ENCODE measurements around the gene SLC5A11. TPM values are rescaled to one million over a fixed set of nuclear protein-coding genes. Genes with fewer than 3 reads are reported as not detected.
"Not testable (repeated sequence)": the region's sequence is repeated elsewhere in the genome, so short reads cannot be mapped to it uniquely, and the experiment has no call there.

The SLC5A11 gene
- total and polyA plus RNA-seq, 5 donors, result 0.02 TPM; not detected in 4

DNA sequence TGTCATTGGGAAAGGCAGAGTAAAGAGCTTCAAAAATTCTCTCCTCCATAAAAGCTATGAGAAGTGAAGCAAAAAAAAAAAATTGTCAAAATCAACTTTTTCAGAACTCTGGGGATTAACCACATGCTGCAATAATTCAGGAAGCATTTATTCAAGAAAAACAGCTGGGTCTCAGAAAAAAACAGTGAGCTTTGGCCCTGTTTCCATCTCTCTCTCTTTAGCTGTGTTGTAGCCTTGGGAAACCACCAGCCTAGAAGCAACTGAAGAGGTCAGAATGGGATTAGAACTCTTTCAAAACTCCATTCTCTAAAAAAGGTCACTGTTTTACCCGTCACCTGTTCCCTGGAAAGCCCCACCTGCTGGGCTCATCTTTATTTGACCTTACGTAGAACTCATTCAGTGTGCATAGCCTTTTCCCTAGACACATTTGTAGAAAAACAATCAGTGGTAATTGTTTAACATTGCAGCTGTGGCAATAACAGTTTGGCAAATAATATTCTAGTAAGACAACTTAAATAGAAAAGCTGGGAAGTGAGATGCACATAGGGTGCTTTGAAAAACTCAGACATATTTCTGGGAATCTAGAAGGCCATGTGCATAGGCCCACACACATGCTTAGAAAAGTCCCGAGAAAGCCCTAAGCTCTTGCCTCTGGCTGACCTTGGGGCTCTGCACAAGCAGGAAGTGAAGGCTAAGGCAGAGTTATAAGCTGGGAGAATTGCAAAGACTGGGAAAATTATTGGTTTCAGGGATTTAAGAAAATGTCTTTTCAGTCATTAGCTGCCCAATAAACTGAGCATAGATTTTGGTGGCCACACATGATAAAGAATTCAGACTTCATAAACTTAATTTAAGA lies 18.0 kb downstream of the SLC5A11 start:
- 86% methylated on average over 3 of the region's 3 CpGs for WGBS
- Histone ChIP-seq H3K9me3 (ENCODE audit: control insufficient read depth, low read length) (no peaks in the 10 kb centered on the region), H3K4me3 (ENCODE audit: low read length) (no peak overlapping the region), H3K27ac (ENCODE audit: low read length) (no peak overlapping the region), H3K4me1 (ENCODE audit: control insufficient read depth, insufficient read depth, low read length) (no peaks in the 10 kb centered on the region), H3K27me3 (ENCODE audit: control insufficient read depth, insufficient read depth) (no peaks in the 10 kb centered on the region)
- intact Hi-C loops (cut with DNase I), result no loop called here
- DNase-seq (no peak), ATAC-seq (no peak)

DNA sequence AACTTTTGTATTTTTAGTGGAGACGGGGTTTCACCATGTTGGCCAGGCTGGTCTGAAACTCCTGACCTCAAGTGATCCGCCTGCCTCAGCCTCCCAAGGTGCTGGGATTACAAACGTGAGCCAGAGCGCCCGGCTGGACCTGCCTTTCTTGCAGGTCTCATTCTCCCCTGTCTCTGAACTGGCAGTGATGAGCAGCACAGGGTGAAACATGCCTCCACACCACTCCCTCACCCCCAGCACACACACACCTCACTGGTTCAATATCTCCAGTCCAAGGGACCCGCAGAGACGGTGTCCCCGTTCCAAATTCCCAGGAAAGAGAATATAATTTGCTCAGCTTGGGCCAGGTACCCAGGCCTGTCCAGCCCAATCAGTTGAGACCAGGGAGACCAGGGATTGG lies 23.3 kb downstream of the SLC5A11 start:
- no peak overlapping the region for H3K27ac ChIP-seq (ENCODE audit: low read length)
- H3K27me3 ChIP-seq (ENCODE audit: control insufficient read depth, insufficient read depth), result no peaks in the 10 kb centered on the region
- ATAC-seq, result no peak
- H3K4me3 ChIP-seq (ENCODE audit: low read length), result no peak overlapping the region
- DNase-seq, result no peak
- H3K4me1 ChIP-seq (ENCODE audit: control insufficient read depth, insufficient read depth, low read length), result no peaks in the 10 kb centered on the region
- intact Hi-C loops (cut with DNase I), result no loop called here
- WGBS, result 83% methylated on average over 8 of the region's 8 CpGs
- H3K9me3 ChIP-seq (ENCODE audit: control insufficient read depth, low read length), result no peaks in the 10 kb centered on the region

DNA sequence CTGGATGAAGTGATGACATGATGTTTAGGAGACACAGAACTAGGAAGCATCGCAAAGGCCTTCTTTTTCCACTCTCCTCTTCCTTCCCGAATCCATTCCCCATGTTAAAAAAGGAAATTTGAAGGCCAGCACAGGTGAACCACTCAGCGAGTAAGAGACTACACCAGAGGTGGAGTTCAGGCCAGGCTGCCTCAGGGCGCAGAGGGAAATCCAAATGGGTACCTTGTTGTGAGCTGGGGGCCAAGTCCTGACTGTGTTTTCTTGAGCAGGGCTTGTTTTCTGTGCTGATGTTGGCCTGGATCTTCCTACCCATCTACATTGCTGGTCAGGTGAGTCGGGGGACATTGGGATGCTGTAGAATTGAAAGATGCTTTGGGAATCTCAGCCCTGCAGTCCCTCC lies 26.1 kb downstream of the SLC5A11 start:
- ATAC-seq (no peak), DNase-seq (no peak)
- H3K27ac ChIP-seq (ENCODE audit: low read length), result no peak overlapping the region
- no peaks in the 10 kb centered on the region for H3K4me1 ChIP-seq (ENCODE audit: control insufficient read depth, insufficient read depth, low read length)
- no peaks in the 10 kb centered on the region for H3K27me3 ChIP-seq (ENCODE audit: control insufficient read depth, insufficient read depth)
- H3K9me3 ChIP-seq (ENCODE audit: control insufficient read depth, low read length), result no peaks in the 10 kb centered on the region
- intact Hi-C loops (cut with DNase I), result no loop called here
- no peak overlapping the region for H3K4me3 ChIP-seq (ENCODE audit: low read length)
- WGBS, result 94% methylated on average over 5 of the region's 5 CpGs

DNA sequence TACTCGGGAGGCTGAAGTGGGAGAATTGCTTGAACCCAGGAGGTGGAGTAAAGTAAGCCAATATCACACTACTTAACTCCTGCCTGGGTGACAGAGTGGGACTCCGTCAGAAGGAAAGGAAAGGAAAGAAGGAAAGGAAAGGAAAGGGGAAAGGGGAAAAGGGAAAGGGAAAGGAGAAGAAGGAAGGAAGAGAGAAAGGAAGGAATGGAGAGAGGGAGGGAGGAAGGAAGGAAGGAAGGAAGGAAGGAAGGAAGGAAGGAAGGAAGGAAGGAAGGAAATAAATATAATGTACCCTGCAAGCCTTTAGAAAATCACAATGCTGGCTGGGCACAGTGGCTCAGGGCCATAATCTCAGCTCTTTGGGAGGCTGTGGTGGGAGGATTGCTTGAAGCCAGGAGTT lies 27.3 kb downstream of the SLC5A11 start:
- ATAC-seq (no peak), DNase-seq (no peak)
- H3K9me3 ChIP-seq (ENCODE audit: control insufficient read depth, low read length), result no peaks in the 10 kb centered on the region
- intact Hi-C loops (cut with DNase I), result no loop called here
- 71% methylated on average over 2 of the region's 2 CpGs for WGBS
- no peaks in the 10 kb centered on the region for H3K4me1 ChIP-seq (ENCODE audit: control insufficient read depth, insufficient read depth, low read length)
- H3K4me3 ChIP-seq (ENCODE audit: low read length), result no peak overlapping the region
- no peaks in the 10 kb centered on the region for H3K27me3 ChIP-seq (ENCODE audit: control insufficient read depth, insufficient read depth)
- H3K27ac ChIP-seq (ENCODE audit: low read length), result no peak overlapping the region

DNA sequence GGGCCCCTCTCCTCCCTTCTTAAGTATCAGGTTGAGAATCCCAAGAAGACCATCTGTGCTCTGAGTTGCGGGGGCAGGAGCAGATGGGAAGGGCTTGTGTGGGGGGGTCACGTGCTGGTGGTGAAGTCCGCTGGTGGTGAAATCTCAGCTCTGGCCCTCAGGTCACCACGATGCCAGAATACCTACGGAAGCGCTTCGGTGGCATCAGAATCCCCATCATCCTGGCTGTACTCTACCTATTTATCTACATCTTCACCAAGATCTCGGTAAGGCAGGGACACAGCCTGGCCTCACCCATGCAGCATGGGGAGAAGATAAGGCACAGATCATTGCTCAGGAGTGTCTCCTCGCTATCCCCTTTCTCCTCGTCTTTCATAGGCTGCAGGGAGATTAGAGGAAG lies 29.7 kb downstream of the SLC5A11 start:
- 83% methylated on average over 10 of the region's 10 CpGs for WGBS
- Histone ChIP-seq H3K9me3 (ENCODE audit: control insufficient read depth, low read length) (no peaks in the 10 kb centered on the region), H3K27ac (ENCODE audit: low read length) (no peak overlapping the region), H3K4me3 (ENCODE audit: low read length) (no peak overlapping the region), H3K4me1 (ENCODE audit: control insufficient read depth, insufficient read depth, low read length) (no peaks in the 10 kb centered on the region), H3K27me3 (ENCODE audit: control insufficient read depth, insufficient read depth) (no peaks in the 10 kb centered on the region)
- intact Hi-C loops (cut with DNase I), result no loop called here
- no peak for DNase-seq
- no peak for ATAC-seq

DNA sequence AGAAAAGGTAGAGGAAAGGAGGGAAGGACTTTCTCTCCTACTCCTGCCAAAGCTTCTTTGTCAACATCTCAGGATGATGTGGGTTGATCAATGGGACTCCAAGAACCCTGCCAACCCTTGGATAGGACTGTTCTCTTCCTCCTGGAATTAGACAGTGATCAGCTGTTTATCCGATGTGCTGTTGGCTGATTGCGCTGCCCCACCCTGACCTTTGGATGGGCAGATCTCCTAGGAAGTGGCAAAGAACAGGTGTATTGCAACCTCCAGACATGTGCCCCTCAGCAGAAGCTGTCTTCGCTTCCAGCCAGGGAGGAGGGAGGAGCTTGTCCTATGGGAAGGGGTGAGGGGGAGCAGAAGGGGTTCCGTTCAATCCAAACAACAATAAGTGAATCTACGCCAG lies 30.5 kb downstream of the SLC5A11 start:
- Histone ChIP-seq H3K27ac (ENCODE audit: low read length) (no peak overlapping the region), H3K4me1 (ENCODE audit: control insufficient read depth, insufficient read depth, low read length) (no peaks in the 10 kb centered on the region), H3K27me3 (ENCODE audit: control insufficient read depth, insufficient read depth) (no peaks in the 10 kb centered on the region), H3K4me3 (ENCODE audit: low read length) (no peak overlapping the region), H3K9me3 (ENCODE audit: control insufficient read depth, low read length) (no peaks in the 10 kb centered on the region)
- 80% methylated on average over 5 of the region's 5 CpGs for WGBS
- ATAC-seq, result no peak
- intact Hi-C loops (cut with DNase I), result no loop called here
- no peak for DNase-seq

DNA sequence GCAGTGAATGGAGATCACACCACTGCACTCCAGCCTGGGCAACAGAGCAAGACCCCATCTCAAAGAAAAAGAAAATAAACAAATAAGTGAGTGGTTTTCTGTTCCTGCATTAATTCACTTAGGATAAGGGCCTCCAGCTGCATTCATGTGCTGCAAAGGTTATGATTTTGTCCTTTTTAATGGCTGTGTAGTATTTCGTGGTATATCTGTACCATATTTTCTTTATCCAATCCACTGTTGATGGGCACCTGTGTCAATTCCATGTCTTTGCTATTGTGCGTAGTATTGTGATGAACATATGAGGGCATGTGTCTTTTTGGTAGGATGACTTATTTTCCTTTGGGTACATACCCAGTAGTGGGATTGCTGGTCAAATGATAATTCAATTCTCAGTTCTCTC lies 33.9 kb downstream of the SLC5A11 start:
- H3K27ac ChIP-seq (ENCODE audit: low read length), result no peak overlapping the region
- intact Hi-C loops (cut with DNase I), result no loop called here
- no peaks in the 10 kb centered on the region for H3K4me1 ChIP-seq (ENCODE audit: control insufficient read depth, insufficient read depth, low read length)
- WGBS, result 96% methylated on average over 2 of the region's 2 CpGs
- DNase-seq, result no peak
- H3K4me3 ChIP-seq (ENCODE audit: low read length), result no peak overlapping the region
- ATAC-seq, result no peak
- no peaks in the 10 kb centered on the region for H3K9me3 ChIP-seq (ENCODE audit: control insufficient read depth, low read length)
- H3K27me3 ChIP-seq (ENCODE audit: control insufficient read depth, insufficient read depth), result no peaks in the 10 kb centered on the region

DNA sequence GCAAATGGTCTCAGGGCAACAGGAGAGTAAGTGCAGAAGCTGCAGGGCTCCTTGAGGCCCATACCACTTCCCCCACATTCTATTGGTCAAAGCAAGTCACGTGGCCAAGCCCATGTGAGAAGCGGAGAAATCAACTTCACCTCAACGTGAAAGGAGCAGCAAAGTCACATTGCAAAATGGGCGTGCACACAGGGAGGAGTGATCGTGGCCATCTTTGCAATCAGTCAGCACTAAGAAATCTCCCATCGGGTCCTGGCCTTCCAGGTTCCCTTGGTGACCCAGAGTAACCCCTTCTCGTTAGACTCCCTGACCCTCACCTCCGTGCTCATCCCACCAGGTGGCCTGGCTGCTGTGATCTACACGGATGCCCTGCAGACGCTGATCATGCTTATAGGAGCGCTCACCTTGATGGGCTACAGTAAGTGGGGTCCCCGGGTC lies 38.0 kb downstream of the SLC5A11 start:
- intact Hi-C loops (cut with DNase I), result no loop called here
- no peak for ATAC-seq
- Histone ChIP-seq H3K27me3 (ENCODE audit: control insufficient read depth, insufficient read depth) (no peaks in the 10 kb centered on the region), H3K27ac (ENCODE audit: low read length) (no peak overlapping the region), H3K9me3 (ENCODE audit: control insufficient read depth, low read length) (no peaks in the 10 kb centered on the region), H3K4me1 (ENCODE audit: control insufficient read depth, insufficient read depth, low read length) (no peaks in the 10 kb centered on the region), H3K4me3 (ENCODE audit: low read length) (no peak overlapping the region)
- no peak for DNase-seq
- WGBS, result 63% methylated on average over 12 of the region's 12 CpGs

DNA sequence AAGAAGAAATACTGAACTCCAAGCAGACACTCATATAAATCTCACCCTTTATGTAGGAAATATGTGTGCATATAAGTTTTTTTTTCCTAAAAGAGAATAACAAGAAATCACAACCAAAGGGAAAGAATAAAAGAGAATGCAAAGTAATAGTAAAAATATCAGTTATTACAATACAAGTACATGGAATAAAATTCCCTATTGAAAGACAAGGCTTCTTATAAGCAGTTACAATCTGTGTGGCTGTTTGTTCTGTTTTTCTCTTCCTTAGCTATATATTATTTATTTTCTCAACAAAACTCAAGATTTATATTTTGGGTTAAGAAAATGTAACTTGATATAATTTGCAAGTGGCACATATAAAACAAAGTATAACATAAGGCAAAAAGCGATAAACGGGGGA lies 41.7 kb downstream of the SLC5A11 start:
- intact Hi-C loops (cut with DNase I), result no loop called here
- Histone ChIP-seq H3K27ac (ENCODE audit: low read length) (no peak overlapping the region), H3K4me3 (ENCODE audit: low read length) (no peak overlapping the region), H3K27me3 (ENCODE audit: control insufficient read depth, insufficient read depth) (no peaks in the 10 kb centered on the region), H3K4me1 (ENCODE audit: control insufficient read depth, insufficient read depth, low read length) (no peaks in the 10 kb centered on the region), H3K9me3 (ENCODE audit: control insufficient read depth, low read length) (no peaks in the 10 kb centered on the region)
- DNase-seq, result no peak
- 97% methylated on average over 2 of the region's 2 CpGs for WGBS
- no peak for ATAC-seq

DNA sequence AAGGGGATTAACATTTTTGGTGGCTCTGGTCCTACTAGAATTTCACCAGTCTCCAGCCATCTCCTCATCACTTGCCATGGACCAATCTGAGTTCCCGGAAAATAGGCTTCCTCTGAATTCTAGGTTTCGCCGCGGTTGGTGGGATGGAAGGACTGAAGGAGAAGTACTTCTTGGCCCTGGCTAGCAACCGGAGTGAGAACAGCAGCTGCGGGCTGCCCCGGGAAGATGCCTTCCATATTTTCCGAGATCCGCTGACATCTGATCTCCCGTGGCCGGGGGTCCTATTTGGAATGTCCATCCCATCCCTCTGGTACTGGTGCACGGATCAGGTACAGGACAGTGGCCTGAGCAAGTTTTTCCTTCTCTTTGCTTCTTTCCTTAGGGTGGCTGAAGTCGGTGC lies 45.0 kb downstream of the SLC5A11 start:
- no peak overlapping the region for H3K27ac ChIP-seq (ENCODE audit: low read length)
- H3K4me1 ChIP-seq (ENCODE audit: control insufficient read depth, insufficient read depth, low read length), result no peaks in the 10 kb centered on the region
- intact Hi-C loops (cut with DNase I), result no loop called here
- H3K27me3 ChIP-seq (ENCODE audit: control insufficient read depth, insufficient read depth), result no peaks in the 10 kb centered on the region
- 85% methylated on average over 13 of the region's 13 CpGs for WGBS
- DNase-seq, result no peak
- no peak overlapping the region for H3K4me3 ChIP-seq (ENCODE audit: low read length)
- no peak for ATAC-seq
- no peaks in the 10 kb centered on the region for H3K9me3 ChIP-seq (ENCODE audit: control insufficient read depth, low read length)

DNA sequence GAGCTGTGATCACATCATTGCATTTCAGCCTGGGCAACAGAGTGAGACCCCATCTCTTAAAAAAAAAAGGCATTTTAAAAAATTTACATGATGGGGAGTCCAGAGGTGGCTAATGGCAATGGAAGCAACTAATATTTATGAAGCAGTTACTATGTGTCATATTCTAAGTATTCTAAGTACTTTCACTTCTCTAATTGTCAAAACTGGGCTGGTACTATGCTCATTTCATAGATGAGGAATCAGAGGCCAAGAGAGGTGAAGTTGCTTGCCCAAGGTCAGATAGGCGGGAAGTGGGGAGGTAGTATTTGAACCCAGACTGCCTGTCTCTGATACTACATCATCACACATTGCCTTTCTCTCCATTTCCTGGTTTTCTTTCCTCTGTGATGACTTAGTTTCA lies 50.7 kb downstream of the SLC5A11 start:
- no peak overlapping the region for H3K4me3 ChIP-seq (ENCODE audit: low read length)
- H3K27ac ChIP-seq (ENCODE audit: low read length), result no peak overlapping the region
- WGBS, result 67% methylated on average over 1 of the region's 1 CpG
- no peaks in the 10 kb centered on the region for H3K4me1 ChIP-seq (ENCODE audit: control insufficient read depth, insufficient read depth, low read length)
- ATAC-seq (no peak), DNase-seq (no peak)
- no peaks in the 10 kb centered on the region for H3K27me3 ChIP-seq (ENCODE audit: control insufficient read depth, insufficient read depth)
- intact Hi-C loops (cut with DNase I), result no loop called here
- H3K9me3 ChIP-seq (ENCODE audit: control insufficient read depth, low read length), result no peaks in the 10 kb centered on the region

DNA sequence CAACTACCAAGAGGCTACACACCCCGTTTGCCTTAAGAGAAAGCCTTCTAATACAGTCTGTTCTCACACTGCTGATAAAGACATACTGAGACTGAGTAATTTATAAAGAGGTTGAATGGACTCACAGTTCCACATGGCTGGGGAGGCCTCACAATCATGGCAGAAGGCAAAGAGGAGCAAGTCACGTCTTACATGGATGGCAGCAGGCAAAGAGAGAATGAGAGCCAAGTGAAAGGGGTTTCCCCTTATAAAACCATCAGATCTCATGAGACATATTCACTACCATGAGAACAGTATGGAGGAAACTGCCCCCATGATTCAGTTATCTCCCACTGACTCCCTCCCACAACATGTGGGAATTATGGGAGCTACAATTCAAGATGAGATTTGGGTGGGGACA lies 51.8 kb downstream of the SLC5A11 start:
- ATAC-seq; H3K4me3 ChIP-seq (ENCODE audit: low read length); H3K9me3 ChIP-seq (ENCODE audit: control insufficient read depth, low read length); DNase-seq; intact Hi-C loops (cut with DNase I); H3K4me1 ChIP-seq (ENCODE audit: control insufficient read depth, insufficient read depth, low read length); H3K27me3 ChIP-seq (ENCODE audit: control insufficient read depth, insufficient read depth); H3K27ac ChIP-seq (ENCODE audit: low read length): not testable (repeated sequence)
- 65% methylated on average over 2 of the region's 2 CpGs for WGBS

All from right cardiac atrium (tissue), 5 donors.